ENCODE measurements around the gene ANAPC1.
"Not testable (repeated sequence)": the region's sequence is repeated elsewhere in the genome, so short reads cannot be mapped to it uniquely, and the experiment has no call there.

ANAPC1 gene

DNA sequence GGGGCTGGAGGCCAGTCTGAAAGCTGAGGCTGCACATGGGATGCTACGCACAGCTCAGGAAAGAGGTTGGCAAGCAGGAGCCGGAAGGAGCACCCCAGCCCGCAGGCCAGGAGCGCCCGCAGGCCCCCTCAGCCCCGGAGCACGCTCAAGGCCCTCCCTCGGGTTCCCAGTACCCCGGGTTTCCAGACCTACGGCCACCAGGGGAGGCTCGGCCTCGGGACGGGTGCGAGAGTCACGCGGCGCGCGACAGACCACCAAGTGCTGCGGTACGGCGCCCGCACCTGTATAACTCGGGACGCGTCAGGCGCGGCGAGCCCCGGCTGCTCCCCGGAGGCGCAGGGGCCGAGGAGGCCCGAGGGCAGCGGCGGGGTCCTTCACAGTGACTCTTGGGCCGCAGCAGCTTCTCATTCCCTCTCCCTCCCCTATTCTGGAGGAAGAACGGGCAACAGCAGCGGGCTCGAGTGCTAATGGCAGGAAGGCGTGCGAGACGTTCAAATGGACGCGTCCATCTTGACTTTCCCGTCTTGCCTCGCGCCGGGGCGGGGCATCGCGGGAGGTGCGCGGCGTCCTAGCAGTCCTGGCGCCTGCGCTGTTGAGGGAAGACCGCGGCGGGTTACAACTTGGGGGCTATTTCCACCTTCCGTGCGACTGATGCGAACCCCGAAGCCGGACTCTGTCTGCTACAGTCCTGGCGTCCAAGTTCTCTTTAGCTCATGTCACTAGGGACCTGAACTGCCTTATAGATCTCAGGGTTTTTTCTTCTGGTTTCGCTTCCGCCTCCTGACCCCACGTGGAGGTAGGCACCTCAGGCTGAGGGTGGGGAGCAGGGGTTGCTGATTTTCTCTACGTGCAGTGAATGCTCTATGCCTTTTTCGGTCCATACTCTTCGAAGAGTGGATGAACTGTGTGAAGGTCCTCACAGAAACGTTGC, at the start of gene ANAPC1:
TSS of gene ANAPC1 (minus strand) at position 533 of the 931 bp plus-strand sequence. CDS start 3,368 bp downstream, outside the sequence.
- DNase-seq = peak; percentile 88

DNA sequence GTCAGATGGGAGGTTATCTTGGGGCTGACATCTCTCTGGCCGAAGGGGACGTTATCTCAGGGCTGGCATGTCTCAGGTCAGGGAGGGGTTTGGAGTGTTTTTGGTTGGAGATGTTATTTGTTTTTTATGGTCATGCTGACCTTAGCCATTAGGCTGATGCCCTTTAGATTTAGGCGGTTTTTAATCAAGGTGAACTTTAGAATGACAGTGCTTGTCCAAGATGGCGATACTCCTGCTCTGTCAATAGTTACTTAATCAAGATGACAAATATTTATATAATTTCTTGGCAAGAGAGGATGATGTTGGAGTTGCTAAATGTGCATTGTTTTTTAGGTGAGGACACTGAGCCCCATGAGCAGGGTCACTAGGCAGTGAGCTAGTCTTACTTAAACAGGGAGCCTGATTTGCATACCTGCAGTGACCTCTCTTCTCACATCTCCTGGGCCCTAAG, 48.9 kb upstream of the ANAPC1 start:
- no peak for DNase-seq

- no peak for DNase-seq
These were observed 46.9 kb upstream of the ANAPC1 start for GRCh38 chr2:111930875-111931274.

DNA sequence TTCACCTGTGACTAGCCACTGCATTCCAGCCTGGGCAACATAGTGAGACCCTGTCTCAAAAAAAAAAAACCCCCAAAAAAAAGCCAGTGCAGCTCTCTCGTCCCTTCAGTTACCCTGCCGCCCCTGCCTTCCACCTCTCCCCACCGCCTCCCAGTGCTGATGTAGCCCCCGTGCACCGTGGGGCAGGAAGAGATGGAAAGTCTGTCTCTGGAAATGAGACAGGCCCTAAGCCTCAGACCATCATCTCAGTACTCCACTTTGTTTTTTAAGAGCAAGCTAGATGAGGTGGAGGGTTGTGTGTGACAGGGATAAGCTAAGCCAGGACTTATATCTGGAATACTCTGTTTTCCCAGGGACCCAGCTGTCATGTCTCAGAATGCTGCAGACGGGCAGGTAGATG, 46.4 kb upstream of the ANAPC1 start:
- DNase-seq = no peak

DNA sequence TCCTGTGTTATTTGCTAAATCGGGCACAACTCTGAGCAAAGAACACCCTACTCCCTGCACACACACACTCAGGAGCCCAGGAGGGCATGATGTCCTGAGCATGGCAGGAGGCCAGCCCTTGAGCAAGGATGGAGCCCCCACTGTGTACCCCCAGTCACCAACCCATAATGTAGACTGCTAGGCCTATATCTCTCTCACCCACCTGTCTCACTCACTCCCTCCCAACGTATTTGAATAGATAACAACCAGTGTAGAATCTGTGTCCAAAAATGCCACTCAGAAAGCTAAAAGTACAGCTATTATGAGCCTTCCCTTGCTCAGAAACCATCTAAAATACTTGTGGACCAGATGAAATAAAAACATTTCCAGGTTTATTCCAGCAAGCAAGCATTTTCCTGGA, 43.7 kb upstream of the ANAPC1 start:
- DNase-seq = no peak

- no peak for DNase-seq
These were observed 40.7 kb upstream of the ANAPC1 start for GRCh38 chr2:111924617-111925107.

- no peak for DNase-seq
These were observed 39.3 kb upstream of the ANAPC1 start for GRCh38 chr2:111923276-111923804.

DNA sequence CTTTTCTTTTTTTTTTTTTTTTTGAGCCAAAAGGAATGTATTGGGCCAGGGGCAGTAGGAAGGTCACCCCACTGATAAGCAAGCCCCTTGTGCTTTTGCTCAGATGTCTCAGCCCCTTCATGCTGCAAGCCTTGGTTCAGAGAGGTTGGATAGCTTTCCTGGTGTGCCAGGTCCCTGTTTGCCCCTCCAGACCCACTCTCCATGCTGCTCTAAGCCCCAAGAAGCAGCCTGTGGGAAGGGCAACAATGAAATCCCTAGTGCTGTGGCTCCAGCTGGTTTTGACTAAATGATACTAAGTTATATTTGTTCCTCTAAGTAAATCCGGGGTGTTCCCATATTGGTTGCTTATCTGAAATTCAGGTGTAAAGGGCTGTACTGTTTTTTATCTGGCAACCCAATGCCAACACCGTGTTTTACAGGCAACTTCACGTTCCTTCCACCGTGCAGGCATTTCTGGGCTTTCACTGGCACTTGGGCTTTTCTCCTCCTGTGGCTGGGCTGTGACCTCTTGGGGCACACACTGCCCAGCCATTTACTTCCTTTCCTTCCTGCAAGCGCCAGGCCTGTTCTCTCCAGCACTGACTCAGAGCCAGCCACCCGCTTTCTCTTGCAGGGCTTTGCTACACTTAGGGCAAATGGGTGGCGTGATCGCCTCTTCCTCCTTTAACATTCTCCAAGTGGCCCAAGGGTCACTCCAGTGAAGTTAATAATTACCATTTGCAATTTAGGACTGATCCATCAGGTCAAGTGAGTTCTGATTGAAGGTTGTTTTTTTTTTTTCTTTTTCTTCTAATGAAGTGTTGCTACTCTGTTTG, 36.0 kb upstream of the ANAPC1 start:
- no peak for DNase-seq

DNA sequence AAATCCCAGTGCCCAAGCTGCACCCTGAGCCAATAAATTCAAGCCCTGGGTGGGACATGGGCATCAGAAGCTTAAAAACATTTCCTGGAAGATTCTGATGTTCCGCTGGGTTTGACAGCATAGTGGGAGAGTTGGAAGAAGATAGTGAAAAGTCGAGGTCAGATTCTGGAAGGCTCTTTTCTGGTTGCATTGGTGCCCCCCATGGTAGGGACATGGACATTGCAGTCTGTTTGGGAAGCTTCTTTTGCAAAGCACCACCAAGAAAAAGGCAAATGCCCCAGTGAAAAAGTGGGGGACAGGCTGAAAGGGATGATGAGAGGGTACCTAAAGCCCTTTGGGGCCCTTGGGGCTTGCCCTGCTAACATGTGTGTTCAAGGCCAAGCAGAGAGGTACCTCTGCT, 35.4 kb upstream of the ANAPC1 start:
- no peak for DNase-seq

DNA sequence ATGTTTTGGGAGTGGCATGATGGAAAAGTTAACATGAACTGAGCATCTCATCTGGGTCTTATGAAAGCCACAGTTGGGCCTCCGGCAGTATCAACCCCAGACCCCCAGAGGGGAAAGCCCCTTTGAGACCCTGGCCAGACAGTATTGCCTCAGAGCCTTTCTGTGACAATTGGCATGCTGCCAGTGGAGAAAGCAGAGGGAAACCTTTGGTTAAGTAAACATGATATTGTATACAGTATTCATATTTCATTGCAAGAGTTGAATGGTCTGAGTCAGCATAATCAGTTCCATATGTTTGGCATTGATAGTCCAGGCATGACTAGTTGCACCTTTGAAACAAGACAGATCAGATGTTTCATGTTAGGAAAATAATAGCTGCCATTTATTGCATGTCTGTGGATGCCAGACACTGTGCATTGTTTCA, 34.4 kb upstream of the ANAPC1 start:
- no peak for DNase-seq

DNA sequence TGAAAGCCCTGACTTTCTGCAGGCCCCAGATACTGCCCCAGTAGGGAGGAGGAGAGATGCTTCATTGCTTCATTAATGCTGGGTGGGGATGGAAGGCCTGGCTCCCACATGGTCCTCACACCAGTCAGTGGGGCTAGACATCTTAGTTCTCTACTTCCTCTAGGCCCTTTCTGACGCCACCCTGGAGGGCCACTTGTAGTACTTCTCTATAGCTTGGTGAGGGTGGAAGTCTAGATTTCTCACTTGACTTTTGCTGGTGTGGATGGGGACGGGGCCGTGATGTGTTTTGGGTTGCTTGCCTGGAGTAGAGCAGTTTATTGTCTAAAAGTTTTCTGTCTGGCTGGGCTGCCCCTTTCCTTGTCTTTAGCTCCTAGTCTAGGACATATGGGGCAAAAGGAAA, 33.1 kb upstream of the ANAPC1 start:
- DNase-seq = no peak

DNA sequence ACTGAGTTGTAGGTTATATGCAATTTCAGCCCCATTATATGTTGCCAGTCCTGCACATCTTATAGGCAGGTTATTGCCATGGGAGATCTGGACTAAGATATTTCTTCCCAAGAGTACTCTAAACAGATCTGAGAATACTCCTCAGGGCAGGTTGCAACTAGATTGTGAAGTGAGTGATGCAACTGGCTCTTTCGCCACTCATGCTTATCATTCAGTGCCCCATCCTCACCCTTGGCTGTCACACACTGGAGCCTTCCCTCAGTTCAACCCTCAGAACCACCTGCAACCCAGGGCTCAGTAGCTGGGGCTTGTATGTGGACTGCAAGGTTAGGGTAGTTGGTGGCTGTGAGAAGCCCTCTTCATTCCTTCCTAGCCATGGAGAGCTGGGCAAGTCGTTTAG, 28.6 kb upstream of the ANAPC1 start:
- no peak for DNase-seq

DNA sequence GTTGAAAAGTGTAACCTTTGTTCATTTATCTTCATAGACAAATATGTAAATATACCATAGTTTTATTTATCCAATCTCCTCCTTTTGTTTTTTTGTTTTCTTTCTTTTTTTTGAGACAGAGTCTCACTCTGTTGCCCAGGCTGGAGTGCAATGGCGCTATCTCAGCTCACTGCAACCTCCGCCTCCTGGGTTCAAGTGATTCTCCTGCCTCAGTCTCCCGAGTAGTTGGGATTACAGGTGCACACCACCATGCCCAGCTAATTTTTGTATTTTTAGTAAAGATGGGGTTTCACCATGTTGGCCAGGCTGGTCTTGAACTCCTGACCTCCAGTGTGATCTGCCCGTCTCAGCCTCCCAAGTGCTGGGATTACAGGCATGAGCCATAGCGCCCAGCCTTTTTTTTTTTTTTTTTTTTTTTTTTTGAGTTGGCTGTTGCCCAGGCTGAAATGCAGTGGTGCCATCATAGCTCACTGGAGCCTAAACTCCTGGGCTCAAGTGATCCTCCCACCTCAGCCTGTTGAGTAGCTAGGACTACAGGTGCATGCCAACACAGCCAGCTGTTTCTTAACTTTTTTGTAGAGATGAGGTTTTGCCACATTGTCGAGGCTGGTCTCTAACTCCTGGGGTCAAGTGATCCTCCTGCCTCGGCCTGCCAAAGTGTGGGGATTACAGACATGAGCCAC, 27.4 kb upstream of the ANAPC1 start:
- DNase-seq = not testable (repeated sequence)

GRCh38 chr2:111910609-111911277, 26.8 kb upstream of the ANAPC1 start:
- no peak for DNase-seq

GRCh38 chr2:111909997-111910396, 26.0 kb upstream of the ANAPC1 start:
- not testable (repeated sequence) for DNase-seq

DNA sequence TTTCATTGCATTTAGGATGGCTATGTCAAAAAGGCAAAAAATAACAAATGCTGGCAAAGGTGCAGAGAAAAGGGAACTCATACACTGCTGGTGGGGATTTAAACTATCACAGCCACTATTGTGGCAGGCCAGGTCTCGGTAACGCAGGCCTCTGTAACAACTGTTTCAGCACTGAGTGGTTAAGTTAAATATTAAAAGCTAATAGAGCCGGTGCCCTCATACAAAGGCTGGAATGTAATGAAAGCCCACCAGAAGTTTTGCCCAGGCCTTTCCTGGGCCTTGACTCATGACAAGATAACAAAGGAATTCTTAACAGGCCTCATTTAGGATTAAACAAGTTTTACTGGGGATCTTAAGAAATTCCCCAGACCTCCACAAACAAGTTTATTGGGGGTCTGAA, 25.1 kb upstream of the ANAPC1 start:
- no peak for DNase-seq

- no peak for DNase-seq
These were observed 24.6 kb upstream of the ANAPC1 start for GRCh38 chr2:111908578-111908977.

- no peak for DNase-seq
These were observed 22.2 kb upstream of the ANAPC1 start for GRCh38 chr2:111905990-111906735.

- not testable (repeated sequence) for DNase-seq
These were observed 21.5 kb upstream of the ANAPC1 start for GRCh38 chr2:111905475-111905869.

DNA sequence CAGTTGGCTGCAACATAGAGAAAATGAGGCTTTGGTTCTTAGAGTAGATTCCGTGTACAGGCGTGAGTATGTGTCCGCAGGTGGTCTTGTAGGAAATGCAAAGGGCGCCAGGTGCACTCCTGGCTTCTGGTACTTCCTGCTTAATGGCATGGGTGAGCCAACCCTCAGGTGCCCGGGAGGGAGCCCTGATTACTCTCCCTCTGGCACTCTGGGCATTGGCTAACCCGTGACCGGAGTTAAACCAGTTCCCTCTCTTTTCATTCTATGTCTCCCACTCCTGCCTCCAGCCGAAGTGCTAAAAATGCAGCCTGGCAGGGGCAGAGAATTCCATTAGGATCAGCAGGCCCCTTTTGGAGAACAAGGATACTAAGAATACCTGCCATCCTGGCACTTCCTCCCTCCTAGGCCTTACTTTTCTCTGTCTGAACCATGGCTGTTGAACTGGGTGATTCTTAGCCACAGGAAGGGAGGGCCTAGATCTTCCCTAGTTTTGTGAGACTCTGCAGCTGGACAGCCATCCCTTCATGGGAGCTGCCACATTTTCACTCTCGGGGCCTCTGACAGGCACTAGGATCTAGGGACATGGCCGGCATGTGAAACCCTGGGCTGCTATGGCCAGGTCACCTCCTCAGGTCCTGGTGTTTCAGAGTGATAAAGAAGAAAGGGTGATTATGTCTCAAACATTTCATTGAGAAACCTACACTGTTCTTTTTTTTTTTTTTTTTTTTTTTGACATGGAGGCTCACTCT, 20.9 kb upstream of the ANAPC1 start:
- DNase-seq = no peak
